Gastrocnemius medialis (tissue), 4 donors: Measurements from ENCODE around the gene SLK.

Source experiments
- POLR2A ChIP-seq, 2 donors: fragments of 450-650 bp; IDR thresholded peaks; one replicate each; pipeline ENCODE4 v1.6.1; 2017; ENCODE audit warnings: antibody characterized with exemption in 2 of 2, mild to moderate bottlenecking in 2 of 2, moderate library complexity in 2 of 2
- TF ChIP-seq, protein P1 (sequence below), 5 experiments: fragments of 450-650 bp in 3 of 5; fragments of 200-600 bp in 2 of 5; sonication (generic) in 2 of 5; IDR thresholded peaks in 4 of 5; conservative IDR thresholded peaks in 1 of 5; 1 replicate in 4 of 5; 2 replicates in 1 of 5; pipeline ENCODE4 v1.5.1; 2016 to 2019; ENCODE audit warnings: antibody characterized with exemption in 5 of 5, mild to moderate bottlenecking in 3 of 5, moderate library complexity in 3 of 5

DNA sequence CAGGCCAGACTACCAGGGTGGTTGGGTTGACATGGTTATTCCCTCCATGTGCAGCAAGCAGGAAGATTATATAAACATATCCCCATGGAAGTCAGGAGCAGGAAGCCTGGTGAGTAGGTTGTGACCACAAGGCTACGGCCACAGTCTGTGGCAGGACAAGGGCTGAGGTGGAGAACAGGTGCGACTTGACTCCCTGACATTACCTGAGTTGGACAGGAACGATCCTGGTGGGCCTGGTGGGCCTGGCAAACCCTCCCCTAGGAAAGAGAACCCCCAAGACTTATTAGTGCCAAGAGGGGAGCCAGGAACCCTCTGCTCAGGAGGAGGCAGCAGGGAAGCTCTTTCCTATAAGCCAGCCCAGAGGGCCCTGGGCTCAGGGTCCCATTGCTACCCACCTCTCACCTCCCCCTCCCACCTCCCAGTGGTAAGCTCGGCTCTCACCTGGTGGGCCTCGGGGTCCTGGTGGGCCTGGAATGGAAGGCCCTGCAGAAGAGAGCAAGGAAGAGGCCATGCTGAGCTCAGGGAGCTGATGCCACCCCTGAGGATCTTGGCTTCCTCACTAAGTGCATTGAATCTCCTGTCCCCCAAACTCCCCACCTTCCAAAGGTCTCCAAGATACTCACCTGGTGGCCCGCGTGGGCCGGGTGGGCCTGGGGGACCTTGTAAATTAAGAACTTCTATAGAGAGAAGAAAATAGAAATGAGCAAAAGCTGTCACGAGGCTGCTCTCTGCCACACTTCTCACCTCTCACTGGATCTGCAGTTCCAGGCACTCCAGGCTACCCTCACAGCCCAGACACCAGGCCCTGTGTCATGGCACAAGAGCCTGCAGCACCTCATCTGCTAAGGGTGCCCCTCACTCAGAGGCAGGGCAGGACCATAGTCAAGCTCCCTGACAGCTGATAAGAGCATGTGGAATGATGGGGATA lies 74.2 kb downstream of the SLK start:
- TF ChIP-seq, protein P1, sequence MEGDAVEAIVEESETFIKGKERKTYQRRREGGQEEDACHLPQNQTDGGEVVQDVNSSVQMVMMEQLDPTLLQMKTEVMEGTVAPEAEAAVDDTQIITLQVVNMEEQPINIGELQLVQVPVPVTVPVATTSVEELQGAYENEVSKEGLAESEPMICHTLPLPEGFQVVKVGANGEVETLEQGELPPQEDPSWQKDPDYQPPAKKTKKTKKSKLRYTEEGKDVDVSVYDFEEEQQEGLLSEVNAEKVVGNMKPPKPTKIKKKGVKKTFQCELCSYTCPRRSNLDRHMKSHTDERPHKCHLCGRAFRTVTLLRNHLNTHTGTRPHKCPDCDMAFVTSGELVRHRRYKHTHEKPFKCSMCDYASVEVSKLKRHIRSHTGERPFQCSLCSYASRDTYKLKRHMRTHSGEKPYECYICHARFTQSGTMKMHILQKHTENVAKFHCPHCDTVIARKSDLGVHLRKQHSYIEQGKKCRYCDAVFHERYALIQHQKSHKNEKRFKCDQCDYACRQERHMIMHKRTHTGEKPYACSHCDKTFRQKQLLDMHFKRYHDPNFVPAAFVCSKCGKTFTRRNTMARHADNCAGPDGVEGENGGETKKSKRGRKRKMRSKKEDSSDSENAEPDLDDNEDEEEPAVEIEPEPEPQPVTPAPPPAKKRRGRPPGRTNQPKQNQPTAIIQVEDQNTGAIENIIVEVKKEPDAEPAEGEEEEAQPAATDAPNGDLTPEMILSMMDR (IDR thresholded peaks at IDR 0.05 in 4 of 5, conservative IDR thresholded peaks at IDR 0.05 in 1 of 5), result no peak
- no peak for TF ChIP-seq POLR2A (IDR thresholded peaks at IDR 0.05)
